ENCODE results near the gene NPR1.

- no peak for TF ChIP-seq CTCF (conservative IDR thresholded peaks at IDR 0.05; ENCODE audit: low read depth, low read length)
- peak; percentile 69 for TF ChIP-seq EZH2 (IDR thresholded peaks at IDR 0.05; ENCODE audit: borderline replicate concordance, low read depth, low read length, poor library complexity, severe bottlenecking)
Observed at GRCh38 chr1:153678519-153679336, at the start of gene NPR1.
